Thoracic aorta (tissue), 2 donors: ENCODE results near the gene ZNF30. TPM values are rescaled to one million over a fixed set of nuclear protein-coding genes. Genes with fewer than 3 reads are reported as not detected.
A peak's percentile ranks its signal among the peaks of the same experiment; 100 is the strongest.
"Not testable (repeated sequence)": the region's sequence is repeated elsewhere in the genome, so short reads cannot be mapped to it uniquely, and the experiment has no call there.

Experiments used
- ATAC-seq: fragments of 150-250 bp; one replicate; pipeline ENCODE4 v1.8.0; 2017; ENCODE audit warnings: low read depth; ENCODE audit not compliant: insufficient number of reproducible peaks, low FRiP score
- DNase-seq: peaks from one replicate; pipeline ENCODE4 v3.0.0-alpha.2; 2020; ENCODE audit warnings: low spot score
- H3K27ac ChIP-seq, 2 donors: fragments of 200-600 bp; sonication (generic); 1 replicate in 1 of 2; 2 replicates in 1 of 2; pipeline ENCODE4 v1.5.1; 2016; ENCODE audit warnings: mild to moderate bottlenecking in 2 of 2, moderate library complexity in 2 of 2
- H3K27me3 ChIP-seq: fragments of 200-600 bp; sonication (generic); replicated peaks from 2 replicates; pipeline ENCODE4 v1.6.0; 2016; ENCODE audit warnings: mild to moderate bottlenecking; ENCODE audit not compliant: insufficient read depth
- H3K36me3 ChIP-seq: fragments of 200-600 bp; sonication (generic); one replicate; pipeline ENCODE4 v1.5.1; 2016
- H3K4me1 ChIP-seq, 2 donors: fragments of 200-600 bp; sonication (generic); 1 replicate in 1 of 2; 2 replicates in 1 of 2; pipeline versions ENCODE4 v1.5.1 to v1.6.0; 2016; ENCODE audit warnings: low read depth in 2 of 2, mild to moderate bottlenecking in 1 of 2; ENCODE audit not compliant: control insufficient read depth in 1 of 2
- H3K4me3 ChIP-seq: fragments of 200-600 bp; sonication (generic); 2 replicates; pipeline ENCODE4 v1.5.1; 2016; ENCODE audit warnings: mild to moderate bottlenecking
- H3K9me3 ChIP-seq: fragments of 200-600 bp; sonication (generic); 2 replicates; pipeline ENCODE4 v1.5.1; 2016
- total RNA-seq, 2 donors: library from RNA; depleted of rRNA; stranded (reverse); fragments of >200 nt; gene quantifications; one replicate each; pipeline versions ENCODE4 v1.1.0 to v1.2.3, GENCODE V29; 2016
- TF ChIP-seq, protein P1 (sequence below): fragments of 200-600 bp; sonication (generic); IDR thresholded peaks from one replicate; pipeline ENCODE4 v1.5.1; 2019; ENCODE audit warnings: antibody characterized with exemption

The ZNF30 gene
- total RNA-seq, 2 donors from 2014 or later: 1.5 to 1.7 TPM

DNA sequence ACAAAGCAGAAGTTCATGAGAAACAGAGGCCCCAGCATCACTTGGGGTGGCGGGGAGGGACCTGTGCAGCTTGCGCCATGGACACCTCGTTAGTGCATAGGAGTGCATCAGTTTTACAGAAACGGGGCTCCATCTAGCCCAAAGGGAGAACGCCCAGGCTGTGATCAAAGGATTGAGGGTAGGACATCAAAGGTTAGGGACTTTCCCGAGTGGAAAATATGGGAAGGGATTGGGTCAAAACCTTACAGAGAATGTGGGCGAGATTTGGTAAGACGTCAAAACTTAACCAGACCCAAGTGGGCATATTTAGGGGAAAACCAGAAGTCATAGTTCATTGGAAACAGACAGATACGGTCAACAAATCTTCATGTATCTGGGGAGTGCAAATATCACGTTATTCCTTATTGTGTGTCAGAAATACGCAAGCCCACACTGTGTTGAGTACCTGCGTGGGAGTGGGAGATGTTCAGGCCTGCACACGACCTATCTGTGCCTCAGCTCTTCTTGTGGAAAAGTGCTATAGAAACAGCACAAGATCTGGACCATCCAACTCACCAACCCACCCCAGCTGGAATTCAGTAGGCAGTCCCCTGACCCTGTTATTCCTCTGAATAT is 64.0 kb downstream of the ZNF30 start:
- Histone ChIP-seq H3K4me1 (peaks cover 0 to 18% of the 10 kb centered on the region in 2 donors), H3K27ac (no peak overlapping the region), H3K4me3 (no peak overlapping the region), H3K36me3 (no peaks in the 10 kb centered on the region), H3K27me3 (no peaks in the 10 kb centered on the region), H3K9me3 (no peaks in the 10 kb centered on the region)
- TF ChIP-seq, protein P1, sequence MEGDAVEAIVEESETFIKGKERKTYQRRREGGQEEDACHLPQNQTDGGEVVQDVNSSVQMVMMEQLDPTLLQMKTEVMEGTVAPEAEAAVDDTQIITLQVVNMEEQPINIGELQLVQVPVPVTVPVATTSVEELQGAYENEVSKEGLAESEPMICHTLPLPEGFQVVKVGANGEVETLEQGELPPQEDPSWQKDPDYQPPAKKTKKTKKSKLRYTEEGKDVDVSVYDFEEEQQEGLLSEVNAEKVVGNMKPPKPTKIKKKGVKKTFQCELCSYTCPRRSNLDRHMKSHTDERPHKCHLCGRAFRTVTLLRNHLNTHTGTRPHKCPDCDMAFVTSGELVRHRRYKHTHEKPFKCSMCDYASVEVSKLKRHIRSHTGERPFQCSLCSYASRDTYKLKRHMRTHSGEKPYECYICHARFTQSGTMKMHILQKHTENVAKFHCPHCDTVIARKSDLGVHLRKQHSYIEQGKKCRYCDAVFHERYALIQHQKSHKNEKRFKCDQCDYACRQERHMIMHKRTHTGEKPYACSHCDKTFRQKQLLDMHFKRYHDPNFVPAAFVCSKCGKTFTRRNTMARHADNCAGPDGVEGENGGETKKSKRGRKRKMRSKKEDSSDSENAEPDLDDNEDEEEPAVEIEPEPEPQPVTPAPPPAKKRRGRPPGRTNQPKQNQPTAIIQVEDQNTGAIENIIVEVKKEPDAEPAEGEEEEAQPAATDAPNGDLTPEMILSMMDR: no peak
- no peak for ATAC-seq
- DNase-seq: no peak

DNA sequence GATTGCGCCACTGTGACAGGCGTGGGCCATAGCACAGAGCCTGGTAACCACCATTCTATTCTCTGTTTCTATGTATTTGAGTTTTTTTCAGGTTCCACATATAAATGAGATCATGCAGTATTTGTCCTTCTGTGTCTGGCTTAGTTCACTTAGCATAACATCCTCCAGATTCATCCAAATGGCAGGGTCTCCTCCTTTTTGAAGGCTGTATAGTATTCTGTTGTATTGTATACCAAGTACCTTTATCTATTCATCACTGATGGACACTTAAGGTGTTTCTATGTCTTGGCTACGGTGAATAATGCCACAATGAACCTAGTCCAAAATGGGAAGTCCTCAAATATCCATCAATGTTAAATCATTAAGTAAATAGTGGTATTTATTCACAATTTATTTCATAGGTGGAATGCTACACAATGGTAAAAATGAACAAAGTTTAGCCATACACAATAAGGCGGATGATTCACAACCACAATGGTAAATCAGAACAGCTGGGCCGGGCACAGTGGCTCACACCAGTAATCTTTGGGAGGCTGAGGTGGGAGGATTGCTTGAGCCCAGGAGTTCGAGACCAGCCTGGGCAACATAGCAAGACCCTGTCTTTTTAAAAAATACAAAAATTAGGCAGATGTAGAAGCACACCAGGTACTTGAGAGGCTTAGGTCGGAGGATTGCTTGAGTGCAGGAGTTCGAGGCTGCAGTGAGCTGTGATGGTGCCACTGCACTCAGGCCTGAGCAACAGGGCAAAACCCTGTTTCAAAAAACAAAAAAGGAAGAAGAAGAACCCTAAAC is 65.0 kb downstream of the ZNF30 start:
- ATAC-seq (no peak), DNase-seq (no peak)
- Histone ChIP-seq H3K4me3 (no peak overlapping the region), H3K36me3 (no peaks in the 10 kb centered on the region), H3K9me3 (no peaks in the 10 kb centered on the region), H3K27me3 (no peaks in the 10 kb centered on the region), H3K4me1 (peaks cover 0 to 24% of the 10 kb centered on the region in 2 donors), H3K27ac (no peak overlapping the region)
- TF ChIP-seq, protein P1: no peak

DNA sequence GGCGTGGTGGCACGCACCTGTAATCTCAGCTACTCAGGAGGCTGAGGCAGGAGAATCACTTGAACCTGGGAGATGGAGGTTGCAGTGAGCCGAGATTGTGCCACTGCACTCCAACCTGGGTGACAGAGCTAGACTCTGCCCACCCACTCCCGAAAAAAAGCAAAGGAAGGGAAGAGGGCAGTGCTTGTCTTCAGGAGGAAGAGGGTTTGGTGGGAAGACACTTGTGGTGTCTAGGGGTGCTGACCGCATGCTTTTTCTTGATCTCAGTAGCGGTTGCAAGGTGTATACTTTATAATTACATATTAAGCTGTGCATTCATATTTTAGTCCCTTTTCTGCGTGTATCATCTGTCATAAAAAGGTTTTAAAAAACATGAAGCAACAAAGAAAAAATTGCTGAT is 65.9 kb downstream of the ZNF30 start:
- DNase-seq, ATAC-seq, H3K9me3 ChIP-seq, H3K36me3 ChIP-seq, H3K4me3 ChIP-seq, H3K27ac ChIP-seq, H3K27me3 ChIP-seq: not testable (repeated sequence)
- peaks cover 3 to 32% of the 10 kb centered on the region in 2 donors for H3K4me1 ChIP-seq

DNA sequence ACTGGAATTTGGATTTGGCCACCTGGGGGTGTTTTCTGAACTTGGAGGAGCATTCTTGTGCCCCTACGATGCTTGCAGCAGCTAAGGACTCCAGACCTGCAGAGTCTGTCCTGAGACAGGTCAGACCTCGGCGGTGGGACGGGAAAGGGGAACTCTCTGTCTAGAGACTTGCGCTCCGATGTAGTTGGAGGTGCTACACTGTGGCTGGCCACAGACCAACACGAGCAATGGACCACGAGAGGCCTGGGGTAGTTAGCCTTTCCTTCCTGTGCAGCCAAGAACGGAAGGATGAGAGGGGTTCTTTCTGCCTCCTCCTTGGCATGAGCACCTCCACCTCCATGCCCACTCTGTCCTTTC is 67.6 kb downstream of the ZNF30 start:
- DNase-seq (no peak), ATAC-seq (no peak)
- peak overlapping the region; percentile 49 to 83 for H3K27ac ChIP-seq
- H3K4me1 ChIP-seq: peaks cover 3 to 44% of the 10 kb centered on the region in 2 donors
- TF ChIP-seq, protein P1: no peak
- no peaks in the 10 kb centered on the region for H3K36me3 ChIP-seq
- H3K27me3 ChIP-seq: no peaks in the 10 kb centered on the region
- no peaks in the 10 kb centered on the region for H3K9me3 ChIP-seq
- no peak overlapping the region for H3K4me3 ChIP-seq

Other genes with a start within 250 kb of the ZNF30 start
- gene SCGB2B2, start 249.7 kb upstream of the ZNF30 start, total RNA-seq: 1 to 10 TPM in 1 of 2 donors, under 1 TPM in 1; 0.41 to 1.1 TPM
- gene ZNF302, start 249.2 kb upstream of the ZNF30 start, total RNA-seq: 10 to 100 TPM; 21.3 to 30.9 TPM
- 10 to 100 TPM; 23.0 to 78.0 TPM for gene ZNF181, start 192.7 kb upstream of the ZNF30 start, total RNA-seq
- 1 to 10 TPM; 5.1 to 6.4 TPM for gene ZNF599, start 153.7 kb upstream of the ZNF30 start, total RNA-seq
- gene ZNF792, start 37.3 kb downstream of the ZNF30 start, total RNA-seq: 1 to 10 TPM; 5.5 to 8.5 TPM
- gene GRAMD1A, start 73.4 kb downstream of the ZNF30 start, total RNA-seq: 10 to 100 TPM; 42.9 to 83.5 TPM
- gene SCN1B, start 103.6 kb downstream of the ZNF30 start, total RNA-seq: 10 to 100 TPM; 25.1 to 26.0 TPM
- gene HPN, start 114.8 kb downstream of the ZNF30 start, total RNA-seq: 1 to 10 TPM in 1 of 2 donors, under 1 TPM in 1; 0.35 to 5.4 TPM
- gene FXYD3, start 188.9 kb downstream of the ZNF30 start, total RNA-seq: 1 to 10 TPM in 1 of 2 donors, under 1 TPM in 1; 0.68 to 6.4 TPM
- gene LGI4, start 208.2 kb downstream of the ZNF30 start, total RNA-seq: 10 to 100 TPM in 1 of 2 donors, 1 to 10 TPM in 1; 7.9 to 17.4 TPM
- gene FXYD1, start 211.9 kb downstream of the ZNF30 start, total RNA-seq: 10 to 100 TPM; 50.7 to 65.8 TPM
- not detected for gene FXYD7, start 216.4 kb downstream of the ZNF30 start, total RNA-seq
- gene FXYD5, start 227.8 kb downstream of the ZNF30 start, total RNA-seq: 100 to 1,000 TPM in 1 of 2 donors, 10 to 100 TPM in 1; 65.0 to 106 TPM